Measurements from ENCODE around the gene CDK19.

Gene CDK19

DNA sequence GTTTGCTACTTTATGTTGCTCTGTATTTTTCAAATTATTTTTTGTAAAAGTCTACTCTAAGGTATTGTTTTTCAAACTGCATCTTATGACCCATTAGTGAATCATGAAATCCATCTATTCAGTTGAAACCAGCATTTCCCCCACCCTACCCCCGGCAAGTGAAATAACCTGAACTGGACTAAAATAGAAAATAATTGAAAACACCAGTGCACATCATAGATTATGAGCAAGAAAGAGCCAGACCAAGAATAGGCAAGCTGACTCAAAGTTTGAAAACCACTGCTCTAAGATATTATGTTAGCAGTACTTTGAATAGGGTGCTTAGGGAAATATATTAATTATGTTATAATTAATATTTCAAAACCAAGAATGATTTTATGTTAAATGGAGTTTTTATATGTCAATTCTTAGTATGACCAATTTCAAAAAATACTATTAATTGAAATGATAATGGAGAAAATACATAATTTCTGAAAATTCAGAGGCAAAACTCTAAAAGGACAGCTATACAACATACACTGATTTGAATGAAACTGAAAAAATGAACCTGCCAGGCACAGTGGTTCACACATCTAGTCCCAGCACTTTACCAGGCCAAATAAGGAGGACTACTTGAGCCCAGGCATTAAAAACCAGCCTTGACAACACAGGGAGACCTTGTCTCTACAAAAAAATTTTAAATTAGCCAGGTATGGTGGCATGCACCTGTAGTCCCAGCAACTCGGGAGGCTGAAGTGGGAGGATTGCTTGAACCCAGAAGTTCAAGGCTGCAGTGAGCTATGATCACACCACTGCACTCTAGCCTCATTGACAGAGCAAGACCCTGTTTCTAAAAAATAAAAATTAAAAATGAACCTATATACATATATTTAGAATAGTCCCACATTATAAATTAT is 112.0 kb downstream of the CDK19 start:
- DNase-seq (ENCODE audit: low read depth, low spot score): no peak

DNA sequence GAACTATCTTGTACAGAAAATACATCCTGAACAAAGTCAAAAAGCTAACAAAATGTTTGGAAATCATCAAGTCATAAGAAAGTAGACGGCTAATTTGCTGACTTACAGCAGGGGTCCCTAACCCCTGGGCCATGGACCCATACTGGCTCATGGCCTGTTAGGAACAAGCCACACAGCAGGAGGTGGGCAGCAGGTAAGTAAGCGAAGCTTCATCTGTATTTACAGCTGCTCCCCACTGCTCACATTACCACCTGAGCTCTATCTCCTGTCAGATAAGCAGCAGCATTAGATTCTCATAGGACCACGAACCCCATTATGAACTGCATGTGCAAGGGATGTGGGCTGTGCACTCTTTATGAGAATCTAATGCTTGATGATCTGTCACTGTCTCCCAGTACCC is 115.5 kb downstream of the CDK19 start:
- no peak for DNase-seq (ENCODE audit: low read depth, low spot score)

DNA sequence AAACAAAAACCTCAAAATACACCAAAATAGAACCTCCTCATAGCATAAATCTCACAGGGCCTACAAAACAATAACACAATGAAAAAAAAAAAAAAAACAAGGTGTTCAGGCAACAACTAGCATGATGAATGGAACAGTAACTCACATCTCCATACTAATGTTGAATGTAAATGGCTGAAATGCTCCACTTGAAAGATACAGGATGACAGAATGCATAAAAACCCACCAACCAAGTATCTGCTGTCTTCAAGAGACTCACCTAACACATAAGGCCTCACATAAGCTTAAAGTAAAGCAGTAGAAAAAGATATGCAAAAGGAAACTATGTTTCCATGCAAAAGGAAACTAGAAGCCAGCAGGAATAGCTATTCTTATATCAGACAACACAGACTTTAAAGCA is 121.3 kb downstream of the CDK19 start:
- DNase-seq (ENCODE audit: low read depth, low spot score): no peak

DNA sequence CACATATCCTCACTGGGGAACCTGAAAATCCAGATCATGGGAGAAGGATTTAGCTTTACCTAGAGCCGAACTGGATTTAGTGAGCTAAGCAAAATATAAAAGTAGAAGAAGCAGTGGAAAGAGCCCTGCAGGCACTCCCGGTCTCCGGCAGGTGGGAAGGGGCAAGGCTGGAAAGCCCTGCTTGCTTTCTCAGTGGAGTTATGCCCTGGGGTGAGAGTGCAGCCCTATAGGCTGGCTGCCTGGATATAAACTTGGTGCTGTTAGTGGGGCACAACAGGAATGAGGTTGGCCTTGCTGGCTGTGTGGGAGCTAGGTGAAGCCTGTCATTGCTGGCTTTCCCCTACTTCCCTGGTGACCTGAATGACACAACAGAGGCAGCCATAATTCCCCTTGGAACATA is 122.0 kb downstream of the CDK19 start:
- DNase-seq (ENCODE audit: low read depth, low spot score): no peak

DNA sequence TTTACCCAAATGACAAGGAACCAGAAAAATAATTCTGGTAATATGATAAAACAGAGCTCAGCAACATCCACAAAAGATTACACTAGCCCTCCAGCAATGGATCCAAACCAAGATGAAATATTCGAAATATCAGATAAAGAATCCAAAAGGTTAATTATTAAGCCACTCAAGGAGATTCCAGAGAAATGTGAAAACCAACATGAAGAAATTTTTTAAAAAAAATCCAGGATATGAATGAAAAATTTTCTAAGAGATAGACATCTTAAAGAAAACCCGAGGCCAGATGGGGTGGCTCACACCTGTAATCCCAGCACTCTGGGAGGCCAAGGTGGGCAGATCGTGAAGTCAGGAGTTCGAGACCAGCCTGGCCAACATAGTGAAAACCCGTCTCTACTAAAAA is 124.4 kb downstream of the CDK19 start:
- no peak for DNase-seq (ENCODE audit: low read depth, low spot score)

DNA sequence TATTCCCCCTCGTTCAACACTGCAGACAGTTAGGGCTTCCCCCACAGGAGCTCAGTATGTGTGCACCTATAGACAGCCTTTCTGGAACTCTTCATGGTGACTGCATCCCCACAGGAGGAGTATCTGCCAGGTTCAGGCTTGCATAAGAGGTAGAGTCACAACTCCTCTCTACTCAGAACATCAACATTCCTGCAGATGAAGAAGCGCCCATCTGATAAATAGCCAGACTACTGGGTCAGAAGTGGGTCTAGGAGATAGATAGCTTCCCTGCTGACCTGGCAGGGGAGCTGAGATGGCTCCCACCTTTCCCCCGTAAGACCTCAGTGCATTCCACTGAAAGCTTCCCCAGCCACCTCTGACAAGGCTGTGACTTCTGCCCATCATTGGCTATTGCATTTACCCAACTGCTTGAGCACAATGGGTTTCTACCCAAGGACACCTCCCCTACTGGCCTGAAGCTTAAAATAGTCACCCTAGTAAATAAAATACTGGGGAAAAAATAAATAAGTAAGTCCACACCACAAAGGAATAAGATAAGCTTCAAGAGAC is 125.1 kb downstream of the CDK19 start:
- DNase-seq (ENCODE audit: low read depth, low spot score): no peak

DNA sequence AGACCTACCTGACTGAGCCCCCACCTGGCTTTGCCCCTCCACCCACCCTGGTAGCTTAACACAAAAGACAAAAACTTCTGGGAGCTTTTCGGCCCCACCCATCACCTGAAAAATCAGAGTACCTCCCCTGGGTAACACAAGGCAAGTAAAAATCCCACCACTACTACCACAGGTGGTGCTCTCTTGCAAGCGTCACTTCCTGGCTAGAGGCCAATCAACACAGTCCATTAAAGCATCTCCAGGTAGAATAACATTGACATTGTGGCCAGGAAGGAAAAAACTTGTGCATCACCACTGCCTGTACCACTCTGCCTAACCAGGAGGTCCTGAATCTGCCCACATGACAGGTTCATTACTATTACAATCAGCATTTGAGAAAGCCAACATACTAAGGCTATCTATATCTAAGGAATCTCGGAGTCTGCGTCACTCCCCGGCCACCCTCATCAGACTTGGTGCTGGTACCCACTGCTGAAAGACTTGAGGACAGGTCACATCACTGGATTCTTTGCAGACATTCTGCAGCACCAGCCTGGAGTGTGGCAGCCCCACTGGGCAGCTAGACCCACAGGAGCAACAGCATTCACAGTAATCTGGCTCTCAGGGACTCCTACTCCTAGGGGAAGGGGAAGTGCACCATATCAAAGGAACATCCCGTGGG is 125.9 kb downstream of the CDK19 start:
- no peak for DNase-seq (ENCODE audit: low read depth, low spot score)

DNA sequence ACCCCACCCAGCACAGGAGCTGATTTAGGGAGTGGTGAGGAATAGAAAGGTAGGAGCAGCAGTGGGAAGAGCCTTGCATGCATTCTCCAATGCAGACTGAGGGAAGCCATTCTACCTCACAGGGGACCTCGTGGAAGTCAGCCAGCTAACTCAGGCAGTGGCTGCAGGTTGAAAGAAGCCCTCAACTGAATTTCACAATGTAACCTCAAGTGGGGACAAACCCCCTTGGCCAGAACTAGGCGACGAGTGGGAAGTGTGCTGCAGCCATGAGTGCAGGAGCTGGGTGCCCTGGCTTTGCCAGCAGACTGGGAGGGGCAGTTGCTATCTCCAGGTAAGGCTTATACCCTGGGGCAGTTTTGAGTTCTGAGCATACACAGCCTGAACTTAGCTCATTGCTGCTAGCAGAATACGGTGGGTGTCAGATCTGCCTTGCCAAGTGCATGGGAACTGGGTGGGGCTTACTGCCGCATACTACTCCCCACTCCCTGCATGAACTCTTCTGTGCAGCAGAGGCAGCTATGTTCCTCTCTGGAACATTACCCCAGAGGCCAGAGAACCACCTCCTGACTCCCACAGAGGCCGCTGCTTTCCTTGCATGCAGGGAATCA is 126.5 kb downstream of the CDK19 start:
- no peak for DNase-seq (ENCODE audit: low read depth, low spot score)

DNA sequence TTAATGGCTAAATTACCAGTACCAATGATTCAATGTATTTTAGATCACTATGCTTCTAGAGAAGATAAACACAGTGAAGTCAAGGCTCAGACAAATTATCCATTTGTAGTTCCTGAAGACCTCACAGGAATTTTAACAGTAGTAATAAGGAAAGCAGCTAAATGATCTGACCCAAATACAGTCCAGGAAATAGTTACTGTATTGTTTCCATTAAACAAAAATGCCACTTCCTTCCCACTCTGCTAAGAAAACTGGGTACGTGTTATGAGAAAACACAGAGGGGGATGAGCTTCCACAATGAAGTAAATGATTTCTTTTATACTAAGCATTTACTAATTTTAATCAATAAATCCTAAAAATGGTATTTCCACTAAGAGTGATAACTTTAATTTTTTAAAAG is 127.9 kb downstream of the CDK19 start:
- DNase-seq (ENCODE audit: low read depth, low spot score): no peak

DNA sequence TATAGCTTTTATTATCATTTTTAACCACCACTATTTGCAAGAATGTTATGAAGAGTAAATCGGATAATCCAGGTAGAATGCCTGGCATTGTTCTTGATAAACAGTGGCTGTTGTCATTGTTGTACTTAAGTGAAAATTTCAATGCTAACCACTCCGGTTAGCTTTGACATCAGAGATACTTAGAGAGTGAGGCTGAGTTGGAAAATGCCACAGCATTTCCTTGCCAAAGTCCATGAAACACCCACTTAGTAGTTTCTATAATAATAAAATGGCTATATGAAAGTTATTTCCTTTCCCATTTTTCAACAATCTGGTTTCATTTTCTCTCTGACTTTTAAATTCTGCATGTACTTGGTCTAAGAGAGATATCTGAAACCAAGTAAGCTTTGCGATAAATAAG is 132.0 kb downstream of the CDK19 start:
- no peak for DNase-seq (ENCODE audit: low read depth, low spot score)

DNA sequence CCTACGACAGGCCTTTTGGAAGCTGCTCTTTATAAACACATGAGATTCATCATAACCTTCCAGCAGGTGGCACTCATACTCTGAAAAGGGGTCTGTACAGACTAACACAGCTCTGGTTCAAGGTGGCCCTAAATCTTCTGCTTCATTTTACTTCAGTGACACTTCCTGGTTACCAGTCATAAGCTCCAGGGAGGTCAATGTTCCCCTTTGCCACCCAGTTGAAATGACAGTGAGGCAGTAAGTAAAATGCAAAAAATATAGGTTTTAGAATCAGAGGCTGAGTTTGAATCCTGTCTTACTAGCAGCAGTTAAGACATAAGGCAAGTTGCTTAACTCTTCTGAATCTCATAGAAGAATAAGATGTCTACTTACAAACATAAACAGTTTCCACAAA is 132.8 kb downstream of the CDK19 start:
- peak; percentile 84 for DNase-seq (ENCODE audit: low read depth, low spot score)

DNA sequence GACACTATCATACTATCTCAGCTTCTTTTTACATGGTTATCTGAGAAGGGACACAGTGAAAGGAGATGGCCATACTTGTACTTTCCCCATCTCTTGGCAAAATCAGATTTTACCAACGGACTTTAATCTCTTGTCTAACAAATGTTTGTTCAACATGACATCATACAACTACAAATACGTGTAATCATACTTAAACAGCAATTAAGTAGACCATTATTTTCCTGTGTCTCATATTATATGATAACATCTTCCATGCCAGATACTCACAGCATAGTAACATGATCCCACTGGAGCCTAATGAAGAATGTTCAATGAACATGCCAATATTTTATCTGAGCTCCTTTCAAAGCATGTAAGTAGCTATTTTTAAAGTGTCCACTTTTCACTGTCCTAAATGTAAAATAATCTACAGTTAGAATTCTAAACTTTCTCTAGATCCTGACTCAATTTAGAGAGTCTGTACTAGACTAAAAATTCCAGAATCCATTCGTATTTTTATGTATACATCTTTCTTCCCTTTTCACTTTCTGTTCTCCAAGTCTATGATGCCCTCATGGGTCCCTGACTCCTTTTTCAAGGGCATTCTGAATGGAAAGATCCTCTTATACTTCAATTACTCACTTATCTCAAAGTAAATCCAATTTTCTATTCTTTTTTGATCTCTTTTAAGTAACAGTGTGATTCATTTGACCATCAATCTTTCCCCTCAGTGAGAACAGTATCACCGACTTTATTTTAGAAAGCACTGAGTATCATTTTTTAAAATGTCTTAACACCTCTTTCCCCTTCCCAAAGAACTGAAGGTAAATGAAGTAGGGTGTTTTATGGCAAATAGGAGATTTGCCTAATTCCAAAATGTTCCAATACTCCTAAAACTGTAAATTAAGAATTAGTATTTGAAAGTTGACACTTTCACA is 133.5 kb downstream of the CDK19 start:
- no peak for DNase-seq (ENCODE audit: low read depth, low spot score)

DNA sequence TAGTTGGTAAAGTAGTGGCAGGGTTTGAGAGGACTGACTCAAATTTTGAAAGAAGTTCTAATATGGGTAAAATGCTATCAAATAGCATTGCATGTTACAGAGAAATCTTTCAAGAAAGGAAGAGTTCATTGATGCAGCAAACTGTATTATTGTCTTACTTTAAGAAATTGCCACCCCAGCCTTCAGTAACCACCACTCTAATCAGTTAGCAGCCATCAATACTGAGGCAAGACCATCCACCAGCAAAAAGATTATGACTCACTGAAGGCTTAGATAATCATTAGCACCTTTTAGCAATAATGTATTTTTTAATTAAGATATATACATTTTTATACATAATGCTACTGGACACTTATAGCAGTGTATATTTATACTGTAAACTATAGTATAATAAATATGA is 138.9 kb downstream of the CDK19 start:
- no peak for DNase-seq (ENCODE audit: low read depth, low spot score)

DNA sequence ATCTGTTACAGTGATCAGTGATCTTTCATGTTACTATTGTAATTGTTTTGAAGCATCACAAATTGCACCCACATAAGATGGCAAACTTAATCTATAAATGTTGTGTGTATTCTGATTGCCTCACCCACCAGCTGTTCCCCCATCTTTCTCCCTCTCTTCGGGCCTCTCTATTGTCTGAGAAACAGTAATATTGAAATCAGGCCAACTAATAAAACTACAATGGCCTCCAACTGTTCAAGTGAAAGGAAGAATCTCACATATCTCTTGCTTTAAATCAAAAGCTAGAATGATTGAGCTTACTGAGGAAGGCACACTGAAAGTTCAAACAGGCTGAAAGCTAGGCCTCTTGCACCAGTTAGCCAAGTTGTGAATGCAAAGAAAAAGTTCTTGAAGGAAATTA is 141.2 kb downstream of the CDK19 start:
- DNase-seq (ENCODE audit: low read depth, low spot score): no peak

DNA sequence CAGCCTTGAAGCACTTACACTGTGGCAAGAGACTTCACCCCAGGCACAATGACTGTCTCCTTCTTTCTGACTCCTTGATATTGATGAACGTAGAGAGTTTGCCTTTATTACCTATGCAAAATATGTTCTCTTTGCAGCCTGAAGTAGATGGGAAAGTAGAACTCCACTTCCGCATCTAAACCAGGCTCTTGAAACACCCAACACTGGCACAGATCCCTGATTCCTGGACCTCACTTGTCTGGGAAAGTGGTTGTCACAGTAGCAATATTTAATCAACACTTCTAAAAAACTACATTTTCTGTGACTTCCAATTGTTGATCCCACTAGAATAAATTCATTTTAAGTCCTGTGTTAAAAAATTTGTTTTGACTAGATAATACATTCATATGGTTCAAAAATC is 143.1 kb downstream of the CDK19 start:
- no peak for DNase-seq (ENCODE audit: low read depth, low spot score)

DNA sequence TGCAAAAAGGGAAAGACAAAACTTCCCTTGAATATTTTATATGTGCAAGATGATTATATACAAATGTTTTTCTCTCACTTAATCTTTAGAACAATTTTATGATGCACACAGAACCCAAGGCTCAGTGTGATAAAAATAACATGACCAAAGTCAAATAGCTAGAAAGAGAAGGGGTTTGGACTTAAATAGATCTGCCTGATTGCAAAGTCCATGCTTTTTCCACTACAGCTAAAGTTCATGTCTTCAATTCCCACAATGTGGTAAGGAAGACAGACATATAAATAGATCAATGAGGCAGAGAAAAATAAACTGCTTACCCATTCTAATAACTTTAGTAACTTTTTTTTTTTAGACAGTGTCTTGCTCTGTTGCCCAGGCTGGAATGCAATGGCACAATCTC is 143.8 kb downstream of the CDK19 start:
- no peak for DNase-seq (ENCODE audit: low read depth, low spot score)

DNA sequence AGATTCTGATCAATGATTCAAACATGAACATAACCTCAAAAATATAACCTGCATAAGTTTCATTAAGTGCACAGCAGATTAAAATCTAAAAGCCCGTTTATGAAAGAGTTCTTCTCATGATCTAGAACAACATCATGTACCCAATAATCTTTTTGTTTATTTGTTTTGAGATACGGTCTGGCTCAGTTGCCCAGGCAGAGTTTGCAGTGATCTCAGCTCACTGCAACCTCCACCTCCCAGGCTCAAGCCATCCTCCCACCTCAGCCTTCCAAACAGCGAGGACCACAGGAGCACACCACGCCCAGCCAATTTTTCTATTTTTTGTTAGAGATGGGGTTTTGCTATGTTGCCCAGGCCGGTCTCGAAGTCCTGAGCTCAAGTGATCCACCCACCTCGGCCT is 149.7 kb downstream of the CDK19 start:
- no peak for DNase-seq (ENCODE audit: low read depth, low spot score)

DNA sequence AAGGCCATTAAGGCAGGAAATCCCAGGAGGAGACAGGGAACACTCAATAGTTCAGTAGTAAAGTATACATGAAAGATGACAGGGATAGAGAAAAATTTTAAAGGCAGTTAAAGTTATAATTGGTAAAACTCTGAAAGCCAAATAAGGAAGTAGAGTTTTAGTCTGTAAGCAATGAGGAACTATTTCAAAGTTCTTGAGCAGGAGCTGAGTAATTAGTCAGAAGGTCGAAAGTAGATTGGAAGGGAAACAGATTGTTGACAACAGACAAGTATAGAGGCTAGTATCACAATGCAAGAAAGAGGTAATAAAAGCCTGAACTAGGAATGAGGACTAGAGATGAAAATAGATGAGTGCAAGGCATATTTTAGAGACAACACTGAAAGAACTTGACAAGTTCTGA is 150.3 kb downstream of the CDK19 start:
- DNase-seq (ENCODE audit: low read depth, low spot score): no peak

DNA sequence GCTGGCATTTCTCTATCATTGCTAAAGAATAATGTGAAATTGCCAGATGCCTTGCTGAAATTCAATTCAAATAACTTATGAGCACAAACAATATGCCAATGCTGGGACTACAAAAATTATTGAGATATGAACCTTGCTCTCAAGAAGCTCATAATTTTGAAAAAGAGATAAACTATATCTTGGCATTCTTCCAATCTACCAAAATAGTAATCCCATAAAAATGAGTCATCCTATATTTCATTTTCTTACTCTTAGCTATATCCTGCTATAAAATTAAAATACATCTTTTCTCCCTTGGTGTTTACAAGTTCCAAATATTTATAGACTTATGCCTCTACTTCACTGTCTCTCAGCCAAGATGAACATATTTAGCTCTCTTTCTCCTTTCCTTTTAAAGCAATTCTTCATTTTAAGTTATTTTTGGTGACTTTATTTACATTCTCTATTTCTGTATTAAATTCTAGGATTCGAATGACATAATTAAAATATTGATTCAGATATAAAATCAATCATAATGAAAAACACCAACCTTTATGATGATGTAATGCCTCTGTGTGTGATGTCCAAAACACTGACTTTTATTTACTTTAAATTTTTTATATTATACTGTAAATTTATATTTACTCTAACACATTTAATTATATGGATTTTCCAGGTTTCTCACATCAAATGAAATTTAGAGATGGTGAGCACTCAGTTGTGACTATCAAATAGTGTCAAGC is 152.6 kb downstream of the CDK19 start:
- no peak for DNase-seq (ENCODE audit: low read depth, low spot score)

DNA sequence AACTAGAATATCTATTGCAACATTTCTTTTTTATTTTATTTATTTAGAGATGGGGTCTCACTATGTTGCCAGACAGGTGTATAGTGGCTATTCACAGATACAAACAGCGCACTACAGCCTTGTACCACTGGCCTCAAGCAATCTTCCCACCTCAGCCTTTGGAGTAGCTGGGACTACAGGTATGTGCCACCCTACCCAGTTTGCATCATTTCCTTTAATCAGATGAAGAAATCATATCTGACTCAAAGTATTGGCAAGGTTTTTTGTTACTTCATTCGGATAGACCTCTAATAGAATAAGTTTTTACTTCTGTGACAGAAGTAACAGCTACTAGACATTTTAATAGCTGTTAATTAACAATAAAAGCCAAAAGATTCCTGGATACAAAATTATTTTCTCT is 153.9 kb downstream of the CDK19 start:
- no peak for DNase-seq (ENCODE audit: low read depth, low spot score)

Measured in astrocyte of the hippocampus (primary cell).